HepG2 (cell line): Measurements from ENCODE around the gene ATRIP. TPM values are rescaled to one million over a fixed set of nuclear protein-coding genes. Genes with fewer than 3 reads are reported as not detected.

Source experiments
- BRCA1 ChIP-seq: sonication (generic); formaldehyde crosslinking; IDR thresholded peaks from 2 replicates; pipeline ENCODE4 v1.4.0; 2020; ENCODE audit warnings: missing genetic modification reagents
- GTF3A ChIP-seq: sonication (generic); formaldehyde crosslinking; conservative IDR thresholded peaks from 2 replicates; pipeline ENCODE4 v1.4.0; 2020; ENCODE audit warnings: mild to moderate bottlenecking, missing genetic modification reagents
- HCFC1 ChIP-seq: fragments of 150-350 bp; IDR thresholded peaks from 2 replicates; pipeline ENCODE4 v1.6.1; 2014; ENCODE audit warnings: low read depth, low read length
- HMG20B ChIP-seq: conservative IDR thresholded peaks from 2 replicates; pipeline ENCODE4 v1.6.1; 2016; ENCODE audit warnings: missing genetic modification reagents, missing compliant biosample characterization
- NFYC ChIP-seq: IDR thresholded peaks from 2 replicates; pipeline ENCODE4 v1.6.1; 2016; ENCODE audit warnings: missing genetic modification reagents, missing compliant biosample characterization
- NRL ChIP-seq: sonication (generic); formaldehyde crosslinking; IDR thresholded peaks from 2 replicates; pipeline ENCODE4 v1.5.0; 2020; ENCODE audit warnings: missing genetic modification reagents, mild to moderate bottlenecking, moderate library complexity, borderline replicate concordance
- POGZ ChIP-seq: sonication (generic); formaldehyde crosslinking; IDR thresholded peaks from 2 replicates; pipeline ENCODE4 v1.4.0; 2020; ENCODE audit warnings: mild to moderate bottlenecking, missing genetic modification reagents
- RFX5 ChIP-seq: IDR thresholded peaks from 2 replicates; pipeline ENCODE4 v1.6.1; 2011; ENCODE audit warnings: low read depth, low read length, improper control_type of control experiment
- RXRB ChIP-seq: IDR thresholded peaks from 2 replicates; pipeline ENCODE4 v1.6.1; 2016; ENCODE audit warnings: borderline replicate concordance, missing genetic modification reagents, missing compliant biosample characterization
- SAFB2 ChIP-seq: sonication (generic); formaldehyde crosslinking; IDR thresholded peaks from 2 replicates; pipeline ENCODE4 v1.5.1; 2020; ENCODE audit warnings: missing genetic modification reagents, low read depth, mild to moderate bottlenecking, borderline replicate concordance
- SPEN ChIP-seq: sonication (generic); formaldehyde crosslinking; IDR thresholded peaks from 2 replicates; pipeline ENCODE4 v1.5.1; 2020; ENCODE audit warnings: low read depth, mild to moderate bottlenecking, missing genetic modification reagents
- SRY ChIP-seq: sonication (generic); formaldehyde crosslinking; IDR thresholded peaks from 2 replicates; pipeline ENCODE4 v1.8.0; 2022; ENCODE audit warnings: mild to moderate bottlenecking, missing genetic modification reagents
- TOPORS ChIP-seq: sonication (generic); formaldehyde crosslinking; IDR thresholded peaks from 2 replicates; pipeline ENCODE4 v1.8.0; 2023; ENCODE audit warnings: mild to moderate bottlenecking, missing genetic modification reagents
- ZFP82 ChIP-seq: sonication (generic); formaldehyde crosslinking; IDR thresholded peaks from 2 replicates; pipeline ENCODE4 v1.5.1; 2020; ENCODE audit warnings: mild to moderate bottlenecking, missing genetic modification reagents, borderline replicate concordance
- ZNF331 ChIP-seq: sonication (generic); formaldehyde crosslinking; IDR thresholded peaks from 2 replicates; pipeline ENCODE4 v1.4.0; 2020; ENCODE audit warnings: missing genetic modification reagents
- ZNF33A ChIP-seq: sonication (generic); formaldehyde crosslinking; IDR thresholded peaks from 2 replicates; pipeline ENCODE4 v1.5.1; 2020; ENCODE audit warnings: missing genetic modification reagents, mild to moderate bottlenecking, moderate library complexity, borderline replicate concordance
- ZNF720 ChIP-seq: sonication (generic); formaldehyde crosslinking; IDR thresholded peaks from 2 replicates; pipeline ENCODE4 v1.4.0; 2020; ENCODE audit warnings: missing genetic modification reagents
- ZNF83 ChIP-seq: sonication (generic); formaldehyde crosslinking; IDR thresholded peaks from 2 replicates; pipeline ENCODE4 v1.4.0; 2020; ENCODE audit warnings: missing genetic modification reagents, mild to moderate bottlenecking, borderline replicate concordance
- polyA plus RNA-seq, 8 experiments: library from polyadenylated mRNA; depleted of rRNA in 3 of 8; stranded (reverse) in 7 of 8; unstranded in 1 of 8; fragments of >200 nt; fragmentation: Illumina TruSeq in 4 of 8; extraction: Trizol in 4 of 8; gene quantifications; 2 replicates each; pipeline versions ENCODE4 v1.2.1 to v1.2.3, GENCODE V29; 2011 to 2016; ENCODE audit warnings: low read depth in 4 of 8, missing spikeins in 1 of 8, mixed read lengths in 1 of 8; ENCODE audit not compliant: insufficient read depth in 1 of 8
- total RNA-seq, 5 experiments: library from RNA; depleted of rRNA; stranded (reverse); fragments of >200 nt; fragmentation: Illumina TruSeq; extraction: Trizol; gene quantifications; 2 replicates each; pipeline ENCODE4 v1.2.3, GENCODE V29; 2016; ENCODE audit warnings: low read depth in 1 of 5
- TF ChIP-seq, protein P1 (sequence below): sonication (generic); formaldehyde crosslinking; IDR thresholded peaks from 2 replicates; pipeline ENCODE4 v1.5.0; 2020; ENCODE audit warnings: mild to moderate bottlenecking, missing genetic modification reagents, borderline replicate concordance
- TF ChIP-seq, protein P2 (sequence below): sonication (generic); formaldehyde crosslinking; IDR thresholded peaks from 2 replicates; pipeline ENCODE4 v1.5.0; 2020; ENCODE audit warnings: missing genetic modification reagents
- TF ChIP-seq, protein P3 (sequence below): sonication (generic); formaldehyde crosslinking; IDR thresholded peaks from 2 replicates; pipeline ENCODE4 v1.4.0; 2020; ENCODE audit warnings: missing genetic modification reagents, borderline replicate concordance

Gene ATRIP
- total and polyA plus RNA-seq, 2 of the 13 experiments (the other 11 are each of a cell fraction or from before 2014, with no cell fraction given): 5.1 to 12.5 TPM

DNA sequence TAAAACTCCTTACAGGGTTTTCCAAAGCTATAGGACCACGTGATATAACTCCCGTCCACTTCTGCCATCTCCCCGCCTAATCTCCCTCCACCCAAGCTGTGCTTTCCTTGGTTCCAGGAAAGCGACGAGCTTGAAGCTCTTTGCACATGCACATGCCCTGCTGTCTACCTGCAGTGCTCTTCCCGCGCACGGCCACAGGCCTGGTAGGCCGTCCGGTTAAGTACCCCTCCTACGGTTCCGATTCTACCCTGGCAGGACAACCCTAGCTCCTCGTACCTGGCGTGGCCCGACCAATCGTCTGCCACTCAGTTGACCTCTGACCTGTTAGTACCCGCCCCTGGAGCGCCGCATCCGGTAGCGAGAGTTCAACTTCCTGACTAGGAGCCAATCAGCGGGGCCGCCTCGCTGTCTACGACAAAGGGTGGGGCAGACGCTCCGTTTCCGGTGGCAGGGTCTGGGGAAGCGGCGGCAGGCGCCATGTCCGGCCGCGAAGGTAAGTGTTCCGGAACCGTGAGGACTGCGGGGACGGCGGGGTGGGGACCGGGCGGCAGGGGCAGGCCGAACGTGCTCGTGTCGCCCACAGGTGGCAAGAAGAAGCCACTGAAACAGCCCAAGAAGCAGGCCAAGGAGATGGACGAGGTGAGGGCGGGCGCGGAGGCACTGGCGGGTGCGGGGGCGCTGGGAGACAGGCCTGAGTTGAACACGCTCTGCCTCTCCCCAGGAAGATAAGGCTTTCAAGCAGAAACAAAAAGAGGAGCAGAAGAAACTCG is 6.5 kb upstream of the ATRIP start, which contains the start of the genes CCDC51 and TMA7 (continued):
- no peak for TF ChIP-seq GTF3A (CRISPR knock-in tag)
- TF ChIP-seq ZNF720 (CRISPR knock-in tag): no peak
- peak; percentile 41; the same call in 1 of the 2 replicates for TF ChIP-seq RFX5
- TF ChIP-seq ZFP82 (CRISPR knock-in tag): no peak; the same call in 1 of the 2 replicates
- TF ChIP-seq TOPORS (CRISPR knock-in tag): peak; percentile 75
- no peak for TF ChIP-seq SAFB2 (CRISPR knock-in tag)
- peak; percentile 89 for TF ChIP-seq POGZ (CRISPR knock-in tag)
- no peak for TF ChIP-seq ZNF83 (CRISPR knock-in tag)
- TF ChIP-seq SRY: peak; percentile 31; the same call in 1 of the 2 replicates
- TF ChIP-seq ZNF33A (CRISPR knock-in tag): no peak
- TF ChIP-seq, protein P1, sequence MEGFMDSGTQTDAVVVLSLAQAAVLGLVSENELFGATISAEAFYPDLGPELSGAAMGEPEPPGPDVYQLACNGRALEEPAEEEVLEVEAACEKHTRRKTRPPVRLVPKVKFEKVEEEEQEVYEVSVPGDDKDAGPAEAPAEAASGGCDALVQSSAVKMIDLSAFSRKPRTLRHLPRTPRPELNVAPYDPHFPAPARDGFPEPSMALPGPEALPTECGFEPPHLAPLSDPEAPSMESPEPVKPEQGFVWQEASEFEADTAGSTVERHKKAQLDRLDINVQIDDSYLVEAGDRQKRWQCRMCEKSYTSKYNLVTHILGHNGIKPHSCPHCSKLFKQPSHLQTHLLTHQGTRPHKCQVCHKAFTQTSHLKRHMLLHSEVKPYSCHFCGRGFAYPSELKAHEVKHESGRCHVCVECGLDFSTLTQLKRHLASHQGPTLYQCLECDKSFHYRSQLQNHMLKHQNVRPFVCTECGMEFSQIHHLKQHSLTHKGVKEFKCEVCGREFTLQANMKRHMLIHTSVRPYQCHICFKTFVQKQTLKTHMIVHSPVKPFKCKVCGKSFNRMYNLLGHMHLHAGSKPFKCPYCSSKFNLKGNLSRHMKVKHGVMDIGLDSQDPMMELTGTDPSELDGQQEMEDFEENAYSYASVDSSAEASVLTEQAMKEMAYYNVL (CRISPR knock-in tag): no peak
- TF ChIP-seq BRCA1 (CRISPR knock-in tag): no peak
- TF ChIP-seq HCFC1: peak; percentile 58
- TF ChIP-seq, protein P2, sequence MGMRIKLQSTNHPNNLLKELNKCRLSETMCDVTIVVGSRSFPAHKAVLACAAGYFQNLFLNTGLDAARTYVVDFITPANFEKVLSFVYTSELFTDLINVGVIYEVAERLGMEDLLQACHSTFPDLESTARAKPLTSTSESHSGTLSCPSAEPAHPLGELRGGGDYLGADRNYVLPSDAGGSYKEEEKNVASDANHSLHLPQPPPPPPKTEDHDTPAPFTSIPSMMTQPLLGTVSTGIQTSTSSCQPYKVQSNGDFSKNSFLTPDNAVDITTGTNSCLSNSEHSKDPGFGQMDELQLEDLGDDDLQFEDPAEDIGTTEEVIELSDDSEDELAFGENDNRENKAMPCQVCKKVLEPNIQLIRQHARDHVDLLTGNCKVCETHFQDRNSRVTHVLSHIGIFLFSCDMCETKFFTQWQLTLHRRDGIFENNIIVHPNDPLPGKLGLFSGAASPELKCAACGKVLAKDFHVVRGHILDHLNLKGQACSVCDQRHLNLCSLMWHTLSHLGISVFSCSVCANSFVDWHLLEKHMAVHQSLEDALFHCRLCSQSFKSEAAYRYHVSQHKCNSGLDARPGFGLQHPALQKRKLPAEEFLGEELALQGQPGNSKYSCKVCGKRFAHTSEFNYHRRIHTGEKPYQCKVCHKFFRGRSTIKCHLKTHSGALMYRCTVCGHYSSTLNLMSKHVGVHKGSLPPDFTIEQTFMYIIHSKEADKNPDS: no peak; the same call in 1 of the 2 replicates
- peak; percentile 77 for TF ChIP-seq ZNF331
- peak; percentile 52; the same call in 1 of the 2 replicates for TF ChIP-seq RXRB (CRISPR knock-in tag)
- peak; percentile 98 for TF ChIP-seq NFYC (CRISPR knock-in tag)
- TF ChIP-seq HMG20B (CRISPR knock-in tag): no peak; the same call in 1 of the 2 replicates
- TF ChIP-seq, protein P3, sequence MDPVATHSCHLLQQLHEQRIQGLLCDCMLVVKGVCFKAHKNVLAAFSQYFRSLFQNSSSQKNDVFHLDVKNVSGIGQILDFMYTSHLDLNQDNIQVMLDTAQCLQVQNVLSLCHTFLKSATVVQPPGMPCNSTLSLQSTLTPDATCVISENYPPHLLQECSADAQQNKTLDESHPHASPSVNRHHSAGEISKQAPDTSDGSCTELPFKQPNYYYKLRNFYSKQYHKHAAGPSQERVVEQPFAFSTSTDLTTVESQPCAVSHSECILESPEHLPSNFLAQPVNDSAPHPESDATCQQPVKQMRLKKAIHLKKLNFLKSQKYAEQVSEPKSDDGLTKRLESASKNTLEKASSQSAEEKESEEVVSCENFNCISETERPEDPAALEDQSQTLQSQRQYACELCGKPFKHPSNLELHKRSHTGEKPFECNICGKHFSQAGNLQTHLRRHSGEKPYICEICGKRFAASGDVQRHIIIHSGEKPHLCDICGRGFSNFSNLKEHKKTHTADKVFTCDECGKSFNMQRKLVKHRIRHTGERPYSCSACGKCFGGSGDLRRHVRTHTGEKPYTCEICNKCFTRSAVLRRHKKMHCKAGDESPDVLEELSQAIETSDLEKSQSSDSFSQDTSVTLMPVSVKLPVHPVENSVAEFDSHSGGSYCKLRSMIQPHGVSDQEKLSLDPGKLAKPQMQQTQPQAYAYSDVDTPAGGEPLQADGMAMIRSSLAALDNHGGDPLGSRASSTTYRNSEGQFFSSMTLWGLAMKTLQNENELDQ (CRISPR knock-in tag): peak; percentile 81; the same call in 1 of the 2 replicates
- TF ChIP-seq SPEN: peak; percentile 74; the same call in 1 of the 2 replicates
- peak; percentile 89; the same call in 1 of the 2 replicates for TF ChIP-seq NRL
